ENCODE results near the gene THAP9. TPM values are rescaled to one million over a fixed set of nuclear protein-coding genes. Genes with fewer than 3 reads are reported as not detected.

Gene THAP9
- total RNA-seq, 4 donors from 2014 or later: 2.1 to 9.0 (median 3.9) TPM

GRCh38 chr4:82969414-82969813 is 68.9 kb downstream of the THAP9 start:
- TF ChIP-seq, protein P1, sequence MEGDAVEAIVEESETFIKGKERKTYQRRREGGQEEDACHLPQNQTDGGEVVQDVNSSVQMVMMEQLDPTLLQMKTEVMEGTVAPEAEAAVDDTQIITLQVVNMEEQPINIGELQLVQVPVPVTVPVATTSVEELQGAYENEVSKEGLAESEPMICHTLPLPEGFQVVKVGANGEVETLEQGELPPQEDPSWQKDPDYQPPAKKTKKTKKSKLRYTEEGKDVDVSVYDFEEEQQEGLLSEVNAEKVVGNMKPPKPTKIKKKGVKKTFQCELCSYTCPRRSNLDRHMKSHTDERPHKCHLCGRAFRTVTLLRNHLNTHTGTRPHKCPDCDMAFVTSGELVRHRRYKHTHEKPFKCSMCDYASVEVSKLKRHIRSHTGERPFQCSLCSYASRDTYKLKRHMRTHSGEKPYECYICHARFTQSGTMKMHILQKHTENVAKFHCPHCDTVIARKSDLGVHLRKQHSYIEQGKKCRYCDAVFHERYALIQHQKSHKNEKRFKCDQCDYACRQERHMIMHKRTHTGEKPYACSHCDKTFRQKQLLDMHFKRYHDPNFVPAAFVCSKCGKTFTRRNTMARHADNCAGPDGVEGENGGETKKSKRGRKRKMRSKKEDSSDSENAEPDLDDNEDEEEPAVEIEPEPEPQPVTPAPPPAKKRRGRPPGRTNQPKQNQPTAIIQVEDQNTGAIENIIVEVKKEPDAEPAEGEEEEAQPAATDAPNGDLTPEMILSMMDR (IDR thresholded peaks at IDR 0.05; ENCODE audit: low read depth): no peak

Small RNA genes lying within 50 kb of the gene (small RNA-seq; reads per million reads assigned to genes)
- 0.49 reads per million for gene RF00019

Other genes starting within 250 kb of the THAP9 start
- gene SCD5, start 101.9 kb upstream of the THAP9 start, total RNA-seq: 1 to 10 TPM; 6.2 to 9.2 (median 7.1) TPM
- 100 to 1,000 TPM; 178 to 276 (median 203) TPM for gene SEC31A, start 9.6 kb upstream of the THAP9 start, total RNA-seq
- 10 to 100 TPM in 1 of 4 donors, 1 to 10 TPM in 3; 6.6 to 12.9 (median 9.9) TPM for gene LIN54, start 110.1 kb downstream of the THAP9 start, total RNA-seq
- gene COPS4, start 134.4 kb downstream of the THAP9 start, total RNA-seq: 10 to 100 TPM; 34.3 to 71.3 (median 60.1) TPM
- gene PLAC8, start 214.0 kb downstream of the THAP9 start, total RNA-seq: 1 to 10 TPM in 3 of 4 donors, not detected in 1; 1.3 to 3.9 (median 1.5) TPM

Measured in subcutaneous adipose tissue (tissue), 4 donors.